Panc1 (cell line): ENCODE results near the gene CDH26. TPM values are rescaled to one million over a fixed set of nuclear protein-coding genes. Genes with fewer than 3 reads are reported as not detected.

Experiments used
- ATAC-seq: fragments of 200-7000 bp; cut with Tn5 transposase; 2 replicates; pipeline ENCODE4 v1.9.1; 2020; ENCODE audit warnings: mild to moderate bottlenecking, moderate library complexity
- BruUV-seq: library from RNA; stranded (reverse); fragments of 400-500 nt; replicated peaks from 2 replicates; lab custom pipeline; 2021; lab: Mats Ljungman, UMichigan
- CTCF ChIA-PET: fragments of 300-600 bp; sonication (Branson Sonifier 250); formaldehyde crosslinking; loops from one replicate; lab custom pipeline; 2022; ENCODE audit warnings: antibody characterized with exemption; lab: Charles Lee
- POLR2A ChIA-PET: fragments of 300-600 bp; sonication (Branson Sonifier 250); formaldehyde crosslinking; loops from one replicate; lab custom pipeline; 2022; ENCODE audit warnings: antibody characterized with exemption; lab: Charles Lee
- DNase-seq: peaks from one replicate; pipeline ENCODE4 v3.0.0-alpha.2; 2010; ENCODE audit warnings: low read depth, low spot score
- H3K27ac ChIP-seq: 2 replicates; pipeline ENCODE4 v1.5.1; 2011; ENCODE audit warnings: mild to moderate bottlenecking, low read length, inconsistent platforms
- H3K27me3 ChIP-seq: fragments of 200-500 bp; sonication (Bioruptor generic); 2 replicates; pipeline ENCODE4 v1.6.0; 2014; ENCODE audit warnings: low read length, inconsistent platforms; ENCODE audit not compliant: control insufficient read depth, insufficient read depth
- H3K36me3 ChIP-seq: fragments of 200-500 bp; sonication (Bioruptor generic); 2 replicates; pipeline ENCODE4 v1.5.1; 2014; ENCODE audit warnings: inconsistent platforms, mild to moderate bottlenecking, low read length, moderate library complexity; ENCODE audit not compliant: control insufficient read depth, insufficient read depth
- H3K4me1 ChIP-seq: 2 replicates; pipeline ENCODE4 v1.5.1; 2011; ENCODE audit warnings: inconsistent platforms, mild to moderate bottlenecking, low read length, moderate library complexity; ENCODE audit not compliant: control insufficient read depth, insufficient read depth
- H3K4me3 ChIP-seq, 2 experiments: 2 replicates each; pipeline ENCODE4 v1.5.1; 2011 to 2012; ENCODE audit warnings: low read depth in 2 of 2, low read length in 2 of 2, mild to moderate bottlenecking in 2 of 2, inconsistent platforms in 1 of 2, moderate library complexity in 1 of 2
- H3K9me3 ChIP-seq: fragments of 200-500 bp; sonication (Bioruptor generic); 2 replicates; pipeline ENCODE4 v1.5.1; 2014; ENCODE audit warnings: low read depth, mild to moderate bottlenecking, inconsistent platforms, low read length, moderate library complexity; ENCODE audit not compliant: control insufficient read depth, insufficient read depth
- CTCF ChIP-seq: fragments of 450-650 bp; IDR thresholded peaks from 2 replicates; pipeline ENCODE4 v1.5.1; 2017; ENCODE audit warnings: mild to moderate bottlenecking
- POLR2AphosphoS5 ChIP-seq: IDR thresholded peaks from 2 replicates; pipeline ENCODE4 v1.6.1; 2012; ENCODE audit warnings: mild to moderate bottlenecking, low read depth, low read length, moderate library complexity
- SIN3A ChIP-seq: IDR thresholded peaks from 2 replicates; pipeline ENCODE4 v1.6.1; 2012; ENCODE audit warnings: low read depth, mild to moderate bottlenecking, low read length, moderate library complexity, borderline replicate concordance; ENCODE audit not compliant: insufficient read depth
- TCF7L2 ChIP-seq: IDR thresholded peaks from 2 replicates; pipeline ENCODE4 v1.6.1; 2011; ENCODE audit warnings: mild to moderate bottlenecking, low read depth, low read length, inconsistent platforms
- in situ Hi-C: cut with HindIII; loops from 2 replicates; pipeline ENCODE4 v1.10.0; 2016; ENCODE audit warnings: low sequenced_read_pairs, low pct_unique_long_range_greater_than_20kb
- intact Hi-C: fragments of 100-400 bp; cut with micrococcal nuclease; formaldehyde crosslinking; loops from one replicate; pipeline ENCODE4 v1.10.0; 2022; ENCODE audit not compliant: unreplicated experiment
- total RNA-seq: library from RNA; stranded (reverse); gene quantifications from one replicate; pipeline ENCODE4 v1.2.1, GENCODE V29; 2021; ENCODE audit not compliant: unreplicated experiment
- TF ChIP-seq, protein P1 (sequence below), 2 experiments: IDR thresholded peaks; 2 replicates each; pipeline ENCODE4 v1.6.1; 2011 to 2012; ENCODE audit warnings: low read depth in 2 of 2, control low read depth in 1 of 2, low read length in 1 of 2, mild to moderate bottlenecking in 1 of 2, moderate library complexity in 1 of 2; ENCODE audit not compliant: insufficient read depth in 1 of 2

The CDH26 gene
- total RNA-seq, 1 experiment from 2014 or later, result 0.46 TPM

DNA sequence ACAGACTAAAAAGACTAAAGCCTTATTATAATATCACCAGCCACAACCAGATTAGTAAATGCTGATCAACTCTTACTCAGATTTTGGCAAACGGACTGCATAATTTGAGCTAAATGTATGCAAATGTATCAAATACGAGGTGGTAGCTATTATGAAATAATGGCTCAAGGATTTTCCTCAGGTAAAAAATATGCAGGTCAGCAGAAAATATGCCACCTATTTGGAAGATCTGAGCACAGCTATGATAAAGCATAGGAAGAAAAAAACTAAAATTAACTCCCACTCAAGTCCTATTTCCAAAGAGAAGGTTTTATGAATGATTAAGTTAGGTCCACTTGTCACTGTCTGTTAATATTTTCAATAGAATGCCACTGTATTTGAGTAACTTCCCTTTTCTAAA, 47.2 kb upstream of the CDH26 start:
- Histone ChIP-seq H3K27ac (no peak overlapping the region), H3K4me1 (no peaks in the 10 kb centered on the region), H3K4me3 (no peak overlapping the region), H3K27me3 (no peaks in the 10 kb centered on the region), H3K9me3 (no peaks in the 10 kb centered on the region), H3K36me3 (peaks cover 36% of the 10 kb centered on the region)
- in situ Hi-C loops, result no loop called here
- TF ChIP-seq POLR2AphosphoS5 (no peak), TCF7L2 (no peak), SIN3A (no peak), CTCF (no peak)
- TF ChIP-seq, protein P1, sequence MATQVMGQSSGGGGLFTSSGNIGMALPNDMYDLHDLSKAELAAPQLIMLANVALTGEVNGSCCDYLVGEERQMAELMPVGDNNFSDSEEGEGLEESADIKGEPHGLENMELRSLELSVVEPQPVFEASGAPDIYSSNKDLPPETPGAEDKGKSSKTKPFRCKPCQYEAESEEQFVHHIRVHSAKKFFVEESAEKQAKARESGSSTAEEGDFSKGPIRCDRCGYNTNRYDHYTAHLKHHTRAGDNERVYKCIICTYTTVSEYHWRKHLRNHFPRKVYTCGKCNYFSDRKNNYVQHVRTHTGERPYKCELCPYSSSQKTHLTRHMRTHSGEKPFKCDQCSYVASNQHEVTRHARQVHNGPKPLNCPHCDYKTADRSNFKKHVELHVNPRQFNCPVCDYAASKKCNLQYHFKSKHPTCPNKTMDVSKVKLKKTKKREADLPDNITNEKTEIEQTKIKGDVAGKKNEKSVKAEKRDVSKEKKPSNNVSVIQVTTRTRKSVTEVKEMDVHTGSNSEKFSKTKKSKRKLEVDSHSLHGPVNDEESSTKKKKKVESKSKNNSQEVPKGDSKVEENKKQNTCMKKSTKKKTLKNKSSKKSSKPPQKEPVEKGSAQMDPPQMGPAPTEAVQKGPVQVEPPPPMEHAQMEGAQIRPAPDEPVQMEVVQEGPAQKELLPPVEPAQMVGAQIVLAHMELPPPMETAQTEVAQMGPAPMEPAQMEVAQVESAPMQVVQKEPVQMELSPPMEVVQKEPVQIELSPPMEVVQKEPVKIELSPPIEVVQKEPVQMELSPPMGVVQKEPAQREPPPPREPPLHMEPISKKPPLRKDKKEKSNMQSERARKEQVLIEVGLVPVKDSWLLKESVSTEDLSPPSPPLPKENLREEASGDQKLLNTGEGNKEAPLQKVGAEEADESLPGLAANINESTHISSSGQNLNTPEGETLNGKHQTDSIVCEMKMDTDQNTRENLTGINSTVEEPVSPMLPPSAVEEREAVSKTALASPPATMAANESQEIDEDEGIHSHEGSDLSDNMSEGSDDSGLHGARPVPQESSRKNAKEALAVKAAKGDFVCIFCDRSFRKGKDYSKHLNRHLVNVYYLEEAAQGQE (IDR thresholded peaks at IDR 0.05; ENCODE audit: insufficient read depth in 1 of 2, low read depth in 2 of 2, low read length in 1 of 2), result no peak
- POLR2A ChIA-PET, result no interaction called here
- DNase-seq (no peak), ATAC-seq (no peak)
- CTCF ChIA-PET, result no interaction called here
- BruUV-seq, result no TSS peak
- intact Hi-C loops, result no loop called here

GRCh38 chr20:59912609-59913008, 45.6 kb upstream of the CDH26 start:
- intact Hi-C loops (no loop called here), in situ Hi-C loops (no loop called here)
- TF ChIP-seq, protein P1 (IDR thresholded peaks at IDR 0.05; ENCODE audit: insufficient read depth in 1 of 2, low read depth in 2 of 2, low read length in 1 of 2), result no peak
- TF ChIP-seq SIN3A, result no peak
- TF ChIP-seq POLR2AphosphoS5, result no peak
- no peak for TF ChIP-seq CTCF
- TF ChIP-seq TCF7L2, result no peak
- CTCF ChIA-PET, result no interaction called here
- Histone ChIP-seq H3K27me3 (no peaks in the 10 kb centered on the region), H3K27ac (no peak overlapping the region), H3K9me3 (no peaks in the 10 kb centered on the region), H3K4me3 (no peak overlapping the region), H3K4me1 (no peaks in the 10 kb centered on the region), H3K36me3 (peaks cover 31% of the 10 kb centered on the region)
- no TSS peak for BruUV-seq
- DNase-seq (no peak), ATAC-seq (no peak)
- POLR2A ChIA-PET, result no interaction called here
